CD4-positive, alpha-beta T cell treated with Interleukin-17A for 4 hours (primary cell): ENCODE data around the gene AVPI1.
A peak's percentile ranks its signal among the peaks of the same experiment; 100 is the strongest.
"Not testable (repeated sequence)": the region's sequence is repeated elsewhere in the genome, so short reads cannot be mapped to it uniquely, and the experiment has no call there.

ENCODE experiments used
- DNase-seq: peaks from one replicate; pipeline ENCODE4 v3.0.0-alpha.2; 2020; ENCODE audit warnings: mixed read lengths

AVPI1 gene

DNA sequence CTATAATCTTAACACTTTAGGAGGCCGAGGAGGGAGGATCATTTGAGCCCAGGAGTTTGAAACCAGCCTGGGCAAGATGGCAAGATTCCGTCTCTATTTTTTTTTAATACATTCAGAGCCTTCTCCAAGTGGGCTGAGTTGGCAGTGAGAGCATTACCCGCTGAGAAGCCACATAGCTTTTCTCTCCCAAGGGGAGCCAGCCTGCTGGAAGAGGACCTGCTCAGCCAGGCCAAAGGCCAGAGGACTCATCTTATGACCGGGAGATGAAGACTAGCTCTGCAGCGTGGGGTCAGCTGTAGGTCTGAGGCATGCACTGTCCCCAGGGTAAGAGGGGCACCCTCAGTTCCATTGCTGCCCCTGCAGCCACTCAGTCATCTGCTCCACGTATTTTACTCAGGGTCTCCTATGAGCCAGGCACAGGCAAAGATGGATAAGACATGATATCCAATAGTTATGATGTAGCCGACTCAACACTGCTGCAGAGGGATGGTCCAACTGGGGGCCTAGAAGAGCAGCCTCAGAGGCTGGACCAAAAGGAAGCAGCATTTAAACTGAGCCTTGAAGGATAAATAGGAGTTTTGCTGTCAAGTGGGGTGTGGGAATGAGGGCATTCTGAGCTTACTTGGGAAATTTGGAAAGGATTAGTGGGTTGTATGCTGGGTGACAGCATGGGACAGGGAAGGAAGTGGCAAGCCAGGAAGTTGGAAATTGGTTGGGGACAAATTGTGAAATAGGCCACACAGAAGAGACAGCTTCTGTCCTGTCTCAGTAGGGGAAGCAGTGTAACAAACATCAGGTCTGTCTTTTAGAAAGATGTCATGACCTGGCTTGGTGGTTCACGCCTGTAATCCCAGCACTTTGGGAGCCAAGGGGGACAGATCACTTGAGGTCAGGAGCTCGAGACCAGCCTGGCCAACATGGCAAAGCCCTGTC, 24.9 kb upstream of the AVPI1 start:
- no peak for DNase-seq

DNA sequence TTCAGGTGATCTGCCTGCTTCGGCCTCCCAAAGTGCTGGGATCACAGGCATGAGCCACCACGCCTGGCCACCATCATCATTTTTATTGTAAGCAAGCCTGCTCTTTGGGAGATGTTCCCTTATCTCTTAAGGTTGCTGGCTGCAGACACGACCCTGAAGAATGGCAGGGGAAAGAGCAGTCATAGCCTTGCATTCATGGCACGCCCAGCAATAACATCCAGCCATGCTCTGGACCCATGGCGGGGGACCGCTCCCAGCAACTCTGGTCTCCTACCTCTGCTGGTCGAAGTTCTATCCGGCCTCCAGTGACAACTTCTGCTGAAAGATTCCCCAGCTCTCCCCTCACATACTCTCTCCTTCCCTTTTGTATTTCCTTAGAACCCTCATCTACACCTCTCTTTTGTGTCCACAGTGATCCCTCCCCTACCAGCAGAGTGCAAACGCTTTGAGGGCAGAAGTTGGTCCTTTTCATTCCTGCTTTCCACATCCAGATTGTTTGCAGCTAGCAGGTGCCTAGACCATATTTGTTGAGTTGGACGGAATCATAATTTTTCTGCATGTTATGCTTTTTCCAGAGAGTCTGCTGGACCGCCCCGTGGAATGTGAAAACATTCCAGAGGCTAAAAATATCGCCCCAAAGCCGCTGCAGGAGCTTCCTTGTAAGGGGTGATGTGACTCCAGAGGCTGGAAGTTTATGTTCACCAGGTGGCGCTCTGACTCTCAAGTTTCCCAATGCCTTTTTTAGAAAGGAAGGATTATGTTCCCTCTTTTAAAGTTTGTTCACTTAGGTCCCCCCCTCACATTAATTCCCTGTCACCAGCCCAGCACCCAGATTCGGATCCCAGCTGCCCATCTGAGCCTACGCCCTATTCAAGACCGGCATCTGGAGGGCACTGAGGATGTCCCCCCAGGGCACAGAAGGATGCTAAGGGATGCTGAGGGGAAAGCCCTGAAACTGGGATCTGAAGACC, 22.2 kb upstream of the AVPI1 start:
- peak; percentile 64 for DNase-seq

DNA sequence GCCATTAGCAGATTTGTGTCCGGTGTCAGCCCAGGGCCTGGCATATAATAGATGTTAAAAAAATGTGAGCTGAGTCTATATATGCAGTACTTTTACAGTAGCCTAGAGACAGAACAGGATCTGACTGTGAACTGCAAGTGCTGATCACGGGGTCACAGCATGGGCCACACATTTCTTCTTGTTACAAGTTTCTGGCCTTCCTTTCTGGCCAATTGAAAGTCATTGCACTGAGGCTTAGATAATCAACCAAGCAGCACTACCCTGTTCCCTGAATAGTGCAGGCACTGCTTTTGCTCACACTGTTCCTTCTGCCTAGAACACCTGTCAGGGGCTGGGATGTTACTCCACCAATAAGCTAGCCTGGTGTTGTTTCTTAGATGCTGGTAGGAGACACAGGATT, 21.1 kb upstream of the AVPI1 start:
- no peak for DNase-seq

DNA sequence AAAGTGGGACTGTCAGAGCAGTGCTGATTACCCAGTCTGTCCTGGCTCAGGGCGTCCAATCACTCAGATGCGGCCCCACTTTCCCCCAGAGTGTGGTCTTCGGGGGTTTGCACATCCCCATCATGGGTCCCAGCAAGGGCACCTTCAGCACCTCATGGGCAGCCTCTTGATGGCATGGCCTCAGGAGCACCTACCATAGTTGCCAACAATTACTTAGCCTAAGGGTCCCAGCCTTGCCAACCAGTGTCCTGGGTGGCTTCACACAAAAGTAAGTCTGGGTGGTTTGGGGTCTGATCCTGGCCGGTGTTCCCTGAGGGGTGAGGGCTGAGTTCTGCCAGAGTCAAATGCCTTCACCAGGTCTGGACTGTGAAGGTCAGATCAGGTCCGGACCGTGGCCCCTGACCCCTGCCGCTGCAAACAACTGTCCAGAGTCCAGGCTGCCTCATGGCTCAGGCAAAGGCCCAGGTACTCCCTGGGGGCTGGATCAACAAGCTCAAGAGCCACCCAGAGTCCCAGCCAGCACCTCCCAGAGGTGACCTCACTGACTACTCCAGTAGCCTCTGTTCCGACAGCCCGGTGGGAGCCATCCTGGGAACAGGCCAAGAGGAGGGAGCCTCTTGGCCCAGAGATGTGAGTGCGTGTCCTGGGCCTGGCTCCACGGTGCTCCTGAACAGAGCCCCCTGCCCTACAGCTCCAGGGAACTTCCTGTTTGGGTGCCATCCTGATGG, 20.3 kb upstream of the AVPI1 start:
- DNase-seq = no peak

GRCh38 chr10:97705006-97705670, 18.1 kb upstream of the AVPI1 start:
- DNase-seq = no peak

DNA sequence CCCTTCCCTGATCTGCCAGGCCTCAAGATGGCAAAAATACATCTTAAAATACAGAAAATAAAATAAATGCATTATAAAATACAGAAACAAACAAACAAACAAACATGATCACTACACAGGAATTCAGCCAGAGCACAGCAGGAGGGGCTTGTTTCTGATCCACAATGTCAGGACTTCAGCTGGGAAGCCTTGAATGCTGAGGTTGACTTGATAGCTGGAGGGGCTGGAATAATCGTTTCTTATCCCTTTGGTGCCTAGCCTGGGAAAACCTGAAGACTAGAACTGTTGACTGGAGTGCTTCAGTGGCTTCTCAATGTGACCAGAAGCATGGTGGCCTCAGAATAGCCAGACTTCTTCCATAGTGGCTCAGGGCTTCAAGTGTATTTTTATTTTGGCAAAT, 17.3 kb upstream of the AVPI1 start:
- no peak for DNase-seq

- no peak for DNase-seq
Measured at GRCh38 chr10:97703398-97704067, 16.5 kb upstream of the AVPI1 start.

DNA sequence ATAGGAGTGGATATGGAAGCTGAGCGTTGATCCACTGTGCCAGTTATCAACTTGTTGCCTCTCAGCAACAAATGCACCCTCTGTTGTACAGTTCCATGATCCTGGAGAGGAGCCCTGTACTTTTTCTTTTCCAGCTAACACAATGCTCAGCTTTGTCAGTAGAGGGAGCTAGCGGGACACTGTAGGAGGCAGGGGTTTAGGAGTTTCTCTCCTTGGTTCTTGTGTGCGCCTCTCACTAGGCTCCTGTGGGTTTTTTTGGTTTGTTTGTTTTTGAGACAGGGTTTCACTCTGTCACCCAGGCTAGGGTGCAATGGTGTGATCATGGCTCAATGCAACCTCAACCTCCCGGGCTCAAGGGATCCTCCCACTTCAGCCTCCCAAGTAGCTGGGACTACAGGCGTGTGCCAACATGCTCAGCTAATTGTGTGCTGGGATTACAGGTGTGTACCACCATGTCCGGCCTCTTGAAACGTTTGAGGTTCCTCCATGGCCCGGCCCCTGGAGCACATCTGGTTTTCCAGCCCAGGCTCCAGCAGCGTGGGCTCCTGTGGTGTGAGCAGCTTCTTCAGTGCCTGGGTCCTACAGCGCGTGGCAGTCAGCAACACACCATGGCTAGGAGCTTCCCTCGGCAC, 14.5 kb upstream of the AVPI1 start:
- DNase-seq = peak; percentile 52

DNA sequence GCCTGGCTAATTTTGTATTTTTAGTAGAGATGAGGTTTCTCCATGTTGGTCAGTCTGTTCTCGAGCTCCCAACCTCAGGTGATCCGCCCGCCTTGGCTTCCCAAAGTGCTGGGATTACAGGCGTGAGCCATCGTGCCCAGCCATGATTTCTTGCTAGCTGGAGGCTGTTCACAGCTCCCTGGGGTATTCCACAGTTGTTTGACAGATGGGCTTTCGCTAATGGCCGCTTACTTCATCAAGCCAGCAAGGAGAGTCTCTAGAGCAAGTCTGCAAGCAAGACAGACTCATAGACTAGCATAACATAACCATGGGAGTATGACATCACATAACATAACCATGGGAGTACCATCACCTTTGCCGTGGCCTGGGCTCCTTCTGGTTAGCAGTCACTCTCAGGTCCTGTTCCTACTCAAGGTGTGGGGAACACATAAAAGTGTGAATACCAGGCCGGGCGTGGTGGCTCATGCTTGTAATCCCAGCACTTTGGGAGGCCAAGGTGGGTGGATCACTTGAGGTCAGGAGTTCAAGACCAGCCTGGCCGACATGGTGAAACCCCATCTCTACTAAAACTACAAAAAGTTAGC, 11.1 kb upstream of the AVPI1 start:
- DNase-seq = not testable (repeated sequence)

- DNase-seq = no peak
Measured at GRCh38 chr10:97690133-97690532, 3.1 kb upstream of the AVPI1 start.

DNA sequence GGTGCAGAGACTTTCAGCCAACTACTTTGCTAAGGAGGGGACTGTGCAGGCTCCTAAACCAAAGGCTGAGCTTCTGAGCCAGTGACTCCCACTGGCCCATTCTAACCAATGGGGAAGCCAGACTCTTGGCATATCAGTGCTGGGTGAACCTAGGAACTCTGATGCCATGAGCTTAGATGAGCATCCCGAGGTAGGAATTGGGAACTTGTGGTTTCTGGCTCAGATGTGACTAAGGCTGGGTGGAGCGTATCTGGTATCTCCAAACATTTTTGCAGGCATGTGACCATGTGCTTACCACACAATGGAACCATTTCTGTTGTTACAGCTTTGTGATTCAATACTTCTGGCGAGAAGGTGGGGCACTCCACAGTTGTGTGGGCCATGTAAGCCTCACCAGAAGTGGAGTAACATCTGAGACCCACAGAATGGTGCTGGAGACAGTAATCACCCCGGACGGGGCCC, 2.5 kb upstream of the AVPI1 start:
- no peak for DNase-seq

DNA sequence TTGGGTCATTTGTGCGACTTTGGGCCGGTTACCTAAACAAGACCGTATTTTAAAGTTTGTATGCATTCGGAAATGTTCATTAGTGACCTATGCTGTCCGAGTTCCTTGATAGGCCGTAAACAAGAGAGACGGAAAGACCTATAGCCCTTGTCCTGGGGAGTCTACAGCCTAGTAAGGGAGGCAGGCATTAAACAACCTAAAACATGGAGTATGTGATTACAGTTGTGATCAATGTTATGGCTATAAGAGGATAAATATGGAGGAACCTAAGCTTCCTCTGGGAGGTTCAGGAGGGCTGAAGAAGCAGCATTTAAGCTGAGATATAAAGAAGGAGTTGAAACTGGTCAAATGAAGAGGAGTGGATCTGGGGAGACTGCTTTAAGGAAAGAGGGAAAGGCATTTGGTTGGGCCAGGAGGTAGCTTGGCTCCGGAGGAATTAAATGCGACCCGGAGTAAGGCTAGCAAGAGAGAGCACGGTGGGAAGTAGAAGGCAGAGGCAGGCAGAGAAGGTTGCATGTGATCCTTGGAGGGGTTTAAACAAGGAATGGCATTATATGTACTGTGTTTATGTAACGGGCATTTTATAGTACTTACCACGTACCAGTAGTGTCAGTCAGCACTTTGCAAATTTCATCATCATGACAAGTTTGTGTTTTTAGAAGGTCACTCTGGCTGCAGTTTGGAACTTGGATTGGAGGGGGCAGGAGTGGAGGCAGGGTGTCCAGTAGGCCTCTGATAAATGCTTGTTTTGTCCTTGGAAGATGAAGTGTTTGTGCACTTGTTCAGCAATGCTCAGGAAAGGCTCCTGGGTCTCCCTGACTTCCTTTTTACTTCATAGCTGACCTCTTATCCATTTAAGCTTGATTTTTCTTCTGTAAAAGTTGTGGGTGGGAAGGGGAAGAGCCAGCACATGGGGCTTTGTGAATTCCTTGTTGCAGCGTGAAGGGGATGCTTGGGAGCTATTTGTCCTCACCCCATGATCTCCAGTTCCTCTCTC, 1.0 kb upstream of the AVPI1 start:
- DNase-seq = no peak

DNA sequence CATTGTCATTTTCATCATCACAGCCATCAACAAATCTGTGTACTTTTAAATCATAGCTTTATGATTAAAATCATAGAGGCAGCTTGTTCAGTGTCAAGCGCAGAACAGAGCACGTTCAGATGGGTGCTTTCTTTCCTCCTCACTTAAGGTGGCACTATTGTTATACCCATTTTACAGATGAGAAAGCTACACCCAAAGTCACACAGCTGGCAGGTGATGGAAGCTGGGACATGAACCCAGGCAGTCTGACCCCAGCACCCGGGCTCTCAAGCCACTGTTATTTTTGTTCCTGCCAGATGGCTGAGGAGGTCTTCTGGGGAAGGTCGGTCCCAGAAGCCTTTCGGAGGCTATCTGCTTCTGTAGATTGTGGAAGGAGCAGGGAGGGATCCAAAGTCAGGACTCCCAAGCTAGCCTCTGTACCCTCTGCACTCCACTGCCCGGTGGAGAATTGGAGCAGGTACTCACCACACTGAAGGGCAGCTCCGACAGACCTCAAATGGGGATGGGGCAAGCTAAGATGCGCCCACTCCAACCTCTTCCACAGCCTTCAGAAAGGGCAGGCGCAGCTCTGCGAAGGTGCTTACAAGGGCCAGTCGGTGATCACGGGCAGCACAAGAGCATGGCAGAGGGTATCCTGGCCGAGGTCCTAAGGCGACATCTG, 610 bp downstream of the AVPI1 start:
- DNase-seq = no peak

DNA sequence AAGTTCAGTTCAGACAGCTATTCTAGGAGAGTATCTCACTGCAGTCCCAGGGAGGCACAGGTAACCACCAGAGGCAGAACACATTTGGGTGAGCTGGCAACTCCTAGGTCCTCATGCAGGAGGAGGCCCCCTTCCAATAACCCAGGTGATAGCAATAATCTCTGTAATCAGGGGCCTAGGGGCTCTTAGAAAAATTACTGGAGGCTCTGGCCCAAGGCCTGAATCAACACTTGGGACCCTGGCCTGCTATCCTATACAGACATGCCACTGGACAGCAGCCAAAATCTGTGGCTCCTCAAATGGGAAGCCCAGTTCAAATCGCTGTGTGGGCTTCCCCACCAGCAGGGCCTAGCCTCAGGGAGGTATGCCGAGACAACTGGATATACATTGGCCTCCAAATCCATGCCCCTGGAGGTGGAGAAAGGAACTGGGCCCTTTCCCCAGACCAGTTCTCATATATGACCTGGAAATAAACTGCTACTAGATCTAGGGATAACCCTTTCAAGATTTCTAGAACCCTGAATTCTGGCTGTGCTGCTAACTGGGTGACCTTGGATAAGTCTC, 1.6 kb downstream of the AVPI1 start:
- DNase-seq = no peak

DNA sequence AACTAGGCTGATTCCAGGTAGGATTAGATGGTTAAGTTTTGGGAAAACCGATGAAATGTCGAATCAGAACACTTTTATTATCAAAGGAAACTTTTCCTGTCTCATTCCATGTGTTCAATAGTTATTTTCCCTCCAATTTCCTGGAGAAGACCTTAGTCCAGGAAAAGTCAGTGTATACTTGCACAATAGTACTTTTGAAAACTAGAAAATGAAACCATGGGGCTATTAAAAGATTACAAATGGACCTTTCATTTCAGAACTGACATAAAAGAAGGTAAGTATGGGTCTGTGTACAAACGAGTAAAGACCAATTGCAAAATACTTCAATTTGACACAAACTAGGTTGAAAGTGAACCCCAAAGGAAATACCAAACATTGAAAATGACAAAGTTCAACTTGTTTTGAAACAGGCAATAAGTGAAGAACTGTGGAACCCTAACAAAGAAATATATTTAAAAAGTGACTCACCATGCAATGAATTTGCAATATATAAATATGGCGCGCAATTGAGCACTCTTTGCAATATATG, 2.1 kb downstream of the AVPI1 start:
- no peak for DNase-seq

DNA sequence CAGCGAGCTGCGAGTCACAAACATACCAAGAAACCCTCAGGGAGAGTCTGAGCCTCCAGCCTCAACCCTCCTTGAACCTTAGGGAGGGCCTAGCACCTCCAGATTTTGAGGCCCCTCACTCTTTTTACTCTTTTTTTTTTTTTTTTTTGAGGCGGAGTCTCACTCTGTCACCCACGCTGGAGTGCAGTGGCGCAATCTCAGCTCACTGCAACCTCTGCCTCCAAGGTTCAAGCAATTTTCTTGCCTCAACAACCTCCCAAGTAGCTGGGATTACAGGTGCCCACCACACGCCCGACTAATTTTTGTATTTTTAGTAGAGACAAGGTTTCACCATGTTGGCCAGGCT, 2.7 kb downstream of the AVPI1 start:
- DNase-seq = not testable (repeated sequence)

GRCh38 chr10:97683556-97684367, 3.3 kb downstream of the AVPI1 start:
- no peak for DNase-seq
